Measurements from ENCODE around the gene KRTAP4-3. TPM values are rescaled to one million over a fixed set of nuclear protein-coding genes. Genes with fewer than 3 reads are reported as not detected.

KRTAP4-3 gene
- total and polyA plus RNA-seq, 2 of the 8 experiments (the other 6 are each of a cell fraction or from before 2014, with no cell fraction given), result not detected

DNA sequence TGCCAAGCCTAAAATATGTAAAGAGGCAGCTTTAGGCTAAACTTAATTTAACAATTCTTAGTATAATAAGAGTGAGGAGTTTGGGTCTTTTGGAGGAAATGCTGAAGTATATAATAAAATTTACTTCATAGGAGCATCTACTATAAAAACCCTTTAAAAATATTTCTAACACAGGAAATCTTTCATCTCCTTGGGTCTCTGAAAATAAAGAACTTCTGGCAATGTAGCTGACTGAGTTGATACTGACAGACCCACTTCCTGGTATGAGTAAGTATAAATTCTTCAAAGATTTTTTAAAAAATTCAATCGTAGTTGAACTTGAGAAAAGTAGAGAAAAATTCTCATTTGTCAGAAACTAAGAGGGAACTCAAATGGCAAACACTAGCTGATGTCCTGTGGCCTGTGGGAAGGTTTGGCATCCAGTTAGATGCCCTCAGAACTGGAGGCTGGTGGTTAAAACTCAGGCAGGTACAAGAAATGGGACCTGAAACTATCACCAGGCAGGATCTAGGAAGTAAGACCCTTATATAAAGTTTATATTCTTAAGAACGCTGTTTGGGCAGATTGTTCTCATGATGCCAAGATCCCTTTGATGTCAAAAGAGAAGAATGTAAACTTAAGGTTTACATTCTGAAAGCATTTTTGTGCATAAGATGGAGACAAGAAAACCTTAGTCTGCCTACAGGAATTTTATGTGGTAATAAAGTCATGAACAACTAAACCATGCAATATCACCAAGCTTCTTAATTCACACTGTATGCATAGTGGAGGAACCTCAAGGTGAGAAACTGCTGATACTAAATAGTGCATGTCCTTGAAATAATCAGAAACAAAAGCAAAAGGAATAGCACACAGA lies 33.9 kb downstream of the KRTAP4-3 start (continued):
- no peak for TF ChIP-seq KDM4A (IDR thresholded peaks at IDR 0.05; ENCODE audit: low read depth, low read length, severe bottlenecking)
- TF ChIP-seq TCF12 (IDR thresholded peaks at IDR 0.05; ENCODE audit: low read depth, low read length), result no peak
- TF ChIP-seq TAF7 (optimal IDR thresholded peaks at IDR 0.05; ENCODE audit: borderline replicate concordance, low read depth, low read length), result no peak
- TF ChIP-seq SP2 (IDR thresholded peaks at IDR 0.05; ENCODE audit: low read length), result no peak
- no peak for TF ChIP-seq PHF8 (conservative IDR thresholded peaks at IDR 0.05; ENCODE audit: low read depth, low read length)
- TF ChIP-seq HDAC6 (IDR thresholded peaks at IDR 0.05; ENCODE audit: low read depth, low read length), result no peak
- TF ChIP-seq JUND (IDR thresholded peaks at IDR 0.05; ENCODE audit: low read length), result no peak
- no peak for TF ChIP-seq RAD21 (IDR thresholded peaks at IDR 0.05 in 1 of 2, conservative IDR thresholded peaks at IDR 0.05 in 1 of 2; ENCODE audit: low read depth in 2 of 2, low read length in 2 of 2)

All from H1 (cell line).